Retinal pigment epithelial cell (primary cell): ENCODE data around the gene GALNT2.

Source experiments
- DNase-seq: peaks from one replicate; pipeline ENCODE4 v3.0.0-alpha.2; 2010; ENCODE audit warnings: low read depth
- H3K4me3 ChIP-seq: 2 replicates; pipeline ENCODE4 v1.5.1; 2011; ENCODE audit warnings: mild to moderate bottlenecking, low read length, control low read depth, moderate library complexity
- TF ChIP-seq, protein P1 (sequence below): conservative IDR thresholded peaks from 2 replicates; pipeline ENCODE4 v1.5.1; 2011; ENCODE audit warnings: low read depth, low read length, control low read depth, inconsistent platforms

Gene GALNT2

GRCh38 chr1:230070321-230071208 is 3.5 kb downstream of the GALNT2 start:
- no peak for DNase-seq
- no peak overlapping the region for H3K4me3 ChIP-seq
- TF ChIP-seq, protein P1, sequence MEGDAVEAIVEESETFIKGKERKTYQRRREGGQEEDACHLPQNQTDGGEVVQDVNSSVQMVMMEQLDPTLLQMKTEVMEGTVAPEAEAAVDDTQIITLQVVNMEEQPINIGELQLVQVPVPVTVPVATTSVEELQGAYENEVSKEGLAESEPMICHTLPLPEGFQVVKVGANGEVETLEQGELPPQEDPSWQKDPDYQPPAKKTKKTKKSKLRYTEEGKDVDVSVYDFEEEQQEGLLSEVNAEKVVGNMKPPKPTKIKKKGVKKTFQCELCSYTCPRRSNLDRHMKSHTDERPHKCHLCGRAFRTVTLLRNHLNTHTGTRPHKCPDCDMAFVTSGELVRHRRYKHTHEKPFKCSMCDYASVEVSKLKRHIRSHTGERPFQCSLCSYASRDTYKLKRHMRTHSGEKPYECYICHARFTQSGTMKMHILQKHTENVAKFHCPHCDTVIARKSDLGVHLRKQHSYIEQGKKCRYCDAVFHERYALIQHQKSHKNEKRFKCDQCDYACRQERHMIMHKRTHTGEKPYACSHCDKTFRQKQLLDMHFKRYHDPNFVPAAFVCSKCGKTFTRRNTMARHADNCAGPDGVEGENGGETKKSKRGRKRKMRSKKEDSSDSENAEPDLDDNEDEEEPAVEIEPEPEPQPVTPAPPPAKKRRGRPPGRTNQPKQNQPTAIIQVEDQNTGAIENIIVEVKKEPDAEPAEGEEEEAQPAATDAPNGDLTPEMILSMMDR = no peak

DNA sequence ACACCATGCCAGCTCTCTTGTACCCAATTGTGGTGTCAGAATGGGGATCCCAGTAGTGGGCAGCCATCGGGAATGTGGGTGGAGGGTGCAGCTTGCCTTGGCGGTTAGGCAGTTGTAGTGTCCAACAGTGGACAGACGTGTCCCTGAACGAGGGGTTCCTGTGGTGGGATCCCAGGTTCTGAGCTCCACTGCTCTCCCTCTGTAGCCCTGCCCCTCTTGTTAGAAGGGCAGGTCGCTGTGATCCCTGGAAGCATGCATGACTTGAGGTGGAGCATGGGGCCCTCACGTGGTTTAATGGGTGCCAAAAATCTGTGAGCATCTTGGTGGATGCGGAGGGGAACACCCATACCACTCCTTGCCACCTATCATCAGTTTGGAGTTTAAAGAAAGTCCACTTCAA is 4.3 kb downstream of the GALNT2 start:
- H3K4me3 ChIP-seq = no peak overlapping the region
- TF ChIP-seq, protein P1 = no peak
- no peak for DNase-seq

GRCh38 chr1:230072296-230072695 is 5.3 kb downstream of the GALNT2 start:
- DNase-seq = no peak
- TF ChIP-seq, protein P1 = no peak
- no peak overlapping the region for H3K4me3 ChIP-seq

GRCh38 chr1:230072866-230073265 is 5.8 kb downstream of the GALNT2 start:
- no peak overlapping the region for H3K4me3 ChIP-seq
- no peak for DNase-seq
- TF ChIP-seq, protein P1 = no peak

GRCh38 chr1:230073371-230074035 is 6.5 kb downstream of the GALNT2 start:
- no peak for DNase-seq
- TF ChIP-seq, protein P1 = no peak
- H3K4me3 ChIP-seq = no peak overlapping the region

GRCh38 chr1:230074270-230074669 is 7.2 kb downstream of the GALNT2 start:
- H3K4me3 ChIP-seq = no peak overlapping the region
- DNase-seq = no peak
- TF ChIP-seq, protein P1 = no peak

GRCh38 chr1:230074762-230075161 is 7.7 kb downstream of the GALNT2 start:
- H3K4me3 ChIP-seq = no peak overlapping the region
- no peak for DNase-seq

More at GRCh38 chr1:230074762-230075161, 7.7 kb downstream of the GALNT2 start:
- TF ChIP-seq, protein P1 = no peak
